ENCODE measurements around the gene ZFTA. TPM values are rescaled to one million over a fixed set of nuclear protein-coding genes. Genes with fewer than 3 reads are reported as not detected.
A peak's percentile ranks its signal among the peaks of the same experiment; 100 is the strongest.
"Not testable (repeated sequence)": the region's sequence is repeated elsewhere in the genome, so short reads cannot be mapped to it uniquely, and the experiment has no call there.

The ZFTA gene
- total RNA-seq, 4 donors from 2014 or later: 3.7 to 10.5 (median 8.5) TPM

- Histone ChIP-seq H3K4me1 (peaks cover 0 to 22% (median 6%) of the 10 kb centered on the region in 4 donors), H3K27ac (peak overlapping the region; percentile 69 to 83 (median 80)), H3K4me3 (peak overlapping the region; percentile 86 to 97 (median 90)), H3K36me3 (peaks cover 0 to 12% (median 0%) of the 10 kb centered on the region in 3 donors), H3K9me3 (no peaks in the 10 kb centered on the region), H3K27me3 (no peaks in the 10 kb centered on the region)
- no peak for TF ChIP-seq POLR2A (IDR thresholded peaks at IDR 0.05)
- DNase-seq: peak; percentile 55 to 66 (median 59)
These were observed 45.2 kb upstream of the ZFTA start for GRCh38 chr11:63813563-63814382.

DNA sequence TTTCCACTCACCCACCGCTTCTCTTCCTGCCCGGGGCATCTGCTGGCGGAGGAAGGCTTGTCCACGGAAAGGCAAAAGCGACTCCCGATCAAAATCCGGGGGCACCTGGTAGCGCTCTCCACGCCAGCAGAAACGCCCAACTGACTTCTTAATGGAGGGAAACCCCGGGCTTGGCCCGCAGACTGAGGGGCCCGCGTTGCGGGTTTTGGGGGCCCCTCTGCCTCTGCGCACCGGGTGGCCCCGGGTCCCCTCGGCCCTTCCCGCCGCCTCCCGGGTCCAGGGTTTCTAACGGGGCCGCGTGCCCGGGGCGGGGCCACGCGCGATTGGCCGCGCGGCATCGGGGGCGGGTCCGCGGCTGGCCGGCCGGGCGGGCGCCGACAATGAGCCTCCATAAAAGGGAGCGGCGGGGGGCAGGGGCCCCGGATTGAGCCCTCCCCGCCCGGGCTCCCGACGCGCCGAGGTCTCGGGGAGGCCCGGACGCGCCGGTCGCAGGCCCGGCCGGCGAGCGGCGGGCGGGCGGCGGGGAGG lies 44.5 kb upstream of the ZFTA start, which contains the start of gene SPINDOC:
TSS of gene SPINDOC (plus strand) at position 422 of the 528 bp plus-strand sequence. CDS start 231 bp downstream, outside the sequence.
- Histone ChIP-seq H3K27ac (peak within 1 kb of the TSS; percentile 69 to 83 (median 80)), H3K4me3 (peak within 1 kb of the TSS; percentile 86 to 97 (median 90)), H3K36me3 (peaks cover 0 to 6% (median 0%) of the 10 kb centered on the region in 3 donors), H3K9me3 (no peaks in the 10 kb centered on the region), H3K4me1 (peaks cover 0 to 22% (median 6%) of the 10 kb centered on the region in 4 donors), H3K27me3 (no peaks in the 10 kb centered on the region)
- TF ChIP-seq POLR2A (IDR thresholded peaks at IDR 0.05) (peak in 1 of 2 donors; percentile 11), CTCF (IDR thresholded peaks at IDR 0.05) (no peak)
- peak; percentile 73 to 88 (median 83) for DNase-seq

DNA sequence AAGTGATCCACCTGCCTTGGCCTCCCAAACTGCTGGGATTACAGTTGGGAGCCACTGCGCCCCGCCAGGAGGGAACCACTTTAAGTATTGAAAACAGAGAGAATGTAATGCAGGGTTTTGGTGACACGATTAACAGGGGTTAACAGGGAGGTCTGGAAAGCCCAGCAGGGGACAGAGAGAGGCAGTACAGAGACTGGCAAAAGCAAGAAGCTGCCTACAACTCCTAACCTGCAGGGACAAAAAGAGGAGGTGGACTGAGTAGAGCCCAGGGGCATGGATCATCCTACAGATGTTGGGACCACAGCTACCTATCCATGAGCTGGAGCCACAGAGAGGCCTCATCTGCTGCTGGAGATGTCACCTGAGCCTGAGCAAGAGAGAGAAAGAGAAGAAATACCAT lies 42.9 kb upstream of the ZFTA start:
- H3K36me3 ChIP-seq: no peaks in the 10 kb centered on the region

GRCh38 chr11:63810383-63810782 lies 41.8 kb upstream of the ZFTA start:
- not testable (repeated sequence) for H3K27me3 ChIP-seq, H3K4me3 ChIP-seq, H3K9me3 ChIP-seq, H3K27ac ChIP-seq, H3K36me3 ChIP-seq, DNase-seq
- H3K4me1 ChIP-seq: peaks cover 0 to 21% (median 6%) of the 10 kb centered on the region in 4 donors

More for the DNA sequence above, 42.9 kb upstream of the ZFTA start:
- H3K4me1 ChIP-seq: peaks cover 0 to 22% (median 6%) of the 10 kb centered on the region in 4 donors
- no peaks in the 10 kb centered on the region for H3K27me3 ChIP-seq
- H3K27ac ChIP-seq: no peak overlapping the region
- TF ChIP-seq CTCF (IDR thresholded peaks at IDR 0.05) (no peak), POLR2A (IDR thresholded peaks at IDR 0.05) (no peak)
- H3K9me3 ChIP-seq: no peaks in the 10 kb centered on the region
- DNase-seq: no peak
- no peak overlapping the region for H3K4me3 ChIP-seq

- DNase-seq: no peak
- Histone ChIP-seq H3K4me3 (no peak overlapping the region), H3K4me1 (no peaks in the 10 kb centered on the region), H3K9me3 (no peaks in the 10 kb centered on the region), H3K36me3 (no peaks in the 10 kb centered on the region), H3K27me3 (no peaks in the 10 kb centered on the region), H3K27ac (peak overlapping the region in 1 of 4 donors; percentile 25)
- TF ChIP-seq POLR2A (IDR thresholded peaks at IDR 0.05) (no peak), CTCF (IDR thresholded peaks at IDR 0.05) (no peak)
These were observed 37.4 kb upstream of the ZFTA start for GRCh38 chr11:63805844-63806415.

GRCh38 chr11:63804259-63804658 lies 35.7 kb upstream of the ZFTA start:
- no peaks in the 10 kb centered on the region for H3K4me1 ChIP-seq
- no peaks in the 10 kb centered on the region for H3K27me3 ChIP-seq
- H3K36me3 ChIP-seq: no peaks in the 10 kb centered on the region
- DNase-seq: peak in 1 of 3 donors; percentile 73
- no peak for TF ChIP-seq CTCF (IDR thresholded peaks at IDR 0.05)
- no peak for TF ChIP-seq POLR2A (IDR thresholded peaks at IDR 0.05)
- no peaks in the 10 kb centered on the region for H3K9me3 ChIP-seq
- no peak overlapping the region for H3K4me3 ChIP-seq
- no peak overlapping the region for H3K27ac ChIP-seq

Measured in Peyer's patch (tissue), 4 donors.